HepG2 (cell line): ENCODE measurements around the gene SLCO4A1. TPM values are rescaled to one million over a fixed set of nuclear protein-coding genes. Genes with fewer than 3 reads are reported as not detected.
A peak's percentile ranks its signal among the peaks of the same experiment; 100 is the strongest.

Experiments
- ATAC-seq: fragments of 200-7000 bp; cut with Tn5 transposase; 3 replicates; pipeline ENCODE4 v1.9.1; 2020; ENCODE audit warnings: mild to moderate bottlenecking, moderate library complexity
- BruUV-seq: library from RNA; stranded (reverse); fragments of 400-500 nt; replicated peaks from 2 replicates; lab custom pipeline; 2021; lab: Mats Ljungman, UMichigan
- CTCF ChIA-PET: fragments of 300-600 bp; formaldehyde crosslinking; extraction: SDS; loops from one replicate; lab custom pipeline; 2021; ENCODE audit warnings: low total read pairs, inconsistent platforms, low intra/inter-chr PET ratio; lab: Yijun Ruan, JAX
- POLR2A ChIA-PET: fragments of 350-600 bp; sonication (Branson Sonifier 250); formaldehyde crosslinking; loops from one replicate; lab custom pipeline; 2020; ENCODE audit warnings: antibody characterized with exemption, inconsistent platforms; lab: Yijun Ruan, JAX
- DNase-seq: peaks from one replicate; pipeline ENCODE4 v3.0.0-alpha.2; 2015; ENCODE audit warnings: low spot score
- FAIRE-seq: peaks from 3 replicates; lab custom pipeline; 2011; peaks lifted over from hg19 to GRCh38; lab: Jason Lieb, UNC
- H2AFZ ChIP-seq: one replicate; pipeline ENCODE4 v1.6.1; 2011; ENCODE audit warnings: low read length, inconsistent platforms
- H3K27ac ChIP-seq: fragments of 300-600 bp; 3 replicates; pipeline ENCODE4 v1.8.0; 2011; ENCODE audit warnings: mixed run types, mild to moderate bottlenecking, mixed read lengths, low read length, inconsistent platforms; ENCODE audit not compliant: insufficient read depth; ENCODE audit errors: extremely low read length
- H3K27me3 ChIP-seq, 2 experiments: fragments of 200-600 bp in 1 of 2; 2 replicates in 1 of 2; 3 replicates in 1 of 2; pipeline versions ENCODE4 v1.6.0 to v1.8.0; 2011; ENCODE audit warnings: low read length in 2 of 2, mild to moderate bottlenecking in 2 of 2, moderate library complexity in 2 of 2, inconsistent platforms in 1 of 2; ENCODE audit not compliant: insufficient read depth in 2 of 2, control insufficient read depth in 1 of 2
- H3K36me3 ChIP-seq, 2 experiments: fragments of 200-600 bp in 1 of 2; replicated peaks in 1 of 2; 2 replicates in 1 of 2; 3 replicates in 1 of 2; pipeline versions ENCODE4 v1.5.1 to v1.8.0; 2011; ENCODE audit warnings: low read length in 2 of 2, inconsistent platforms in 1 of 2; ENCODE audit not compliant: insufficient read depth in 2 of 2, control insufficient read depth in 1 of 2
- H3K4me1 ChIP-seq: 2 replicates; pipeline ENCODE4 v1.5.1; 2012; ENCODE audit warnings: low read length, inconsistent platforms; ENCODE audit not compliant: insufficient read depth
- H3K4me2 ChIP-seq: 2 replicates; pipeline ENCODE4 v1.6.0; 2011; ENCODE audit warnings: low read depth, low read length, inconsistent platforms
- H3K4me3 ChIP-seq, 3 experiments: fragments of 200-600 bp in 1 of 3; sonication (generic), shearing (Covaris generic) in 1 of 3; replicated peaks in 1 of 3; 2 replicates each; pipeline ENCODE4 v1.5.1; 2011 to 2016; ENCODE audit warnings: low read length in 3 of 3, inconsistent platforms in 2 of 3, low read depth in 2 of 3, mild to moderate bottlenecking in 2 of 3, control low read depth in 1 of 3, mixed read lengths in 1 of 3; ENCODE audit not compliant: insufficient read depth in 1 of 3
- H3K79me2 ChIP-seq: one replicate; pipeline ENCODE4 v1.6.1; 2011; ENCODE audit warnings: low read length, inconsistent platforms; ENCODE audit not compliant: insufficient read depth
- H3K9ac ChIP-seq: 2 replicates; pipeline ENCODE4 v1.6.0; 2011; ENCODE audit warnings: mild to moderate bottlenecking, low read depth, low read length, inconsistent platforms; ENCODE audit not compliant: insufficient read depth
- H3K9me3 ChIP-seq: 2 replicates; pipeline ENCODE4 v1.5.1; 2012; ENCODE audit warnings: mild to moderate bottlenecking, low read length
- H4K20me1 ChIP-seq: 2 replicates; pipeline ENCODE4 v1.6.0; 2011; ENCODE audit warnings: inconsistent platforms, mild to moderate bottlenecking, low read length, moderate library complexity; ENCODE audit not compliant: insufficient read depth
- FOXA3 ChIP-seq: IDR thresholded peaks from 2 replicates; pipeline ENCODE4 v1.6.1; 2016; ENCODE audit warnings: missing genetic modification reagents, missing compliant biosample characterization
- GFI1 ChIP-seq: sonication (generic); formaldehyde crosslinking; IDR thresholded peaks from 2 replicates; pipeline ENCODE4 v1.5.0; 2020; ENCODE audit warnings: missing genetic modification reagents, mild to moderate bottlenecking, borderline replicate concordance
- GZF1 ChIP-seq: sonication (generic); formaldehyde crosslinking; IDR thresholded peaks from 2 replicates; pipeline ENCODE4 v1.5.1; 2020; ENCODE audit warnings: mild to moderate bottlenecking, missing genetic modification reagents
- HOXA3 ChIP-seq: sonication (generic); formaldehyde crosslinking; IDR thresholded peaks from 2 replicates; pipeline ENCODE4 v1.5.0; 2020; ENCODE audit warnings: missing genetic modification reagents
- MXD4 ChIP-seq: IDR thresholded peaks from 2 replicates; pipeline ENCODE4 v1.6.1; 2016; ENCODE audit warnings: mild to moderate bottlenecking, missing biosample characterization, missing genetic modification reagents
- NFKB2 ChIP-seq: sonication (generic); formaldehyde crosslinking; IDR thresholded peaks from 2 replicates; pipeline ENCODE4 v1.4.0; 2020; ENCODE audit warnings: missing genetic modification reagents, borderline replicate concordance
- RAD21 ChIP-seq: fragments of 450-650 bp; formaldehyde crosslinking; IDR thresholded peaks from 2 replicates; pipeline ENCODE4 v1.5.0; 2020; ENCODE audit warnings: mild to moderate bottlenecking
- TBX3 ChIP-seq: fragments of 450-650 bp; IDR thresholded peaks from 2 replicates; pipeline ENCODE4 v1.6.1; 2017; ENCODE audit warnings: antibody characterized with exemption, mild to moderate bottlenecking, inconsistent platforms, borderline replicate concordance
- ZBTB38 ChIP-seq: sonication (generic); formaldehyde crosslinking; IDR thresholded peaks from 2 replicates; pipeline ENCODE4 v1.5.1; 2020; ENCODE audit warnings: mild to moderate bottlenecking, missing genetic modification reagents
- ZNF224 ChIP-seq: sonication (generic); formaldehyde crosslinking; IDR thresholded peaks from 2 replicates; pipeline ENCODE4 v1.5.0; 2020; ENCODE audit warnings: mild to moderate bottlenecking, missing genetic modification reagents
- ZNF33B ChIP-seq: sonication (generic); formaldehyde crosslinking; IDR thresholded peaks from 2 replicates; pipeline ENCODE4 v1.5.1; 2020; ENCODE audit warnings: mild to moderate bottlenecking, missing genetic modification reagents
- ZNF510 ChIP-seq: sonication (generic); formaldehyde crosslinking; IDR thresholded peaks from 2 replicates; pipeline ENCODE4 v1.4.0; 2020; ENCODE audit warnings: low read depth, mild to moderate bottlenecking, missing genetic modification reagents
- ZNF557 ChIP-seq: sonication (generic); formaldehyde crosslinking; IDR thresholded peaks from 2 replicates; pipeline ENCODE4 v1.4.0; 2020; ENCODE audit warnings: missing genetic modification reagents
- ZNF841 ChIP-seq: sonication (generic); formaldehyde crosslinking; IDR thresholded peaks from 2 replicates; pipeline ENCODE4 v1.8.1; 2023; ENCODE audit warnings: missing genetic modification reagents, borderline replicate concordance
- WGBS: methylation state at CpG from one replicate; pipeline ENCODE4 v1.1.6; 2017; ENCODE audit warnings: low lambda C conversion rate; 5-methylcytosine and 5-hydroxymethylcytosine counted together
- in situ Hi-C: cut with HindIII; loops from 2 replicates; pipeline ENCODE4 v1.10.0; 2017; ENCODE audit warnings: low pct_unique_long_range_greater_than_20kb; ENCODE audit not compliant: extremely low pct_ligation_motif_present
- intact Hi-C: fragments of 100-400 bp; cut with micrococcal nuclease; formaldehyde crosslinking; loops from one replicate; pipeline ENCODE4 v1.10.0; 2022; ENCODE audit not compliant: unreplicated experiment
- polyA plus RNA-seq, 8 experiments: library from polyadenylated mRNA; depleted of rRNA in 3 of 8; stranded (reverse) in 7 of 8; unstranded in 1 of 8; fragments of >200 nt; fragmentation: Illumina TruSeq in 4 of 8; extraction: Trizol in 4 of 8; gene quantifications; 2 replicates each; pipeline versions ENCODE4 v1.2.1 to v1.2.3, GENCODE V29; 2011 to 2016; ENCODE audit warnings: low read depth in 4 of 8, missing spikeins in 1 of 8, mixed read lengths in 1 of 8; ENCODE audit not compliant: insufficient read depth in 1 of 8
- total RNA-seq, 5 experiments: library from RNA; depleted of rRNA; stranded (reverse); fragments of >200 nt; fragmentation: Illumina TruSeq; extraction: Trizol; gene quantifications; 2 replicates each; pipeline ENCODE4 v1.2.3, GENCODE V29; 2016; ENCODE audit warnings: low read depth in 1 of 5
- TF ChIP-seq, protein P1 (sequence below): sonication (generic); formaldehyde crosslinking; IDR thresholded peaks from 2 replicates; pipeline ENCODE4 v1.5.0; 2020; ENCODE audit warnings: mild to moderate bottlenecking, missing genetic modification reagents
- TF ChIP-seq, protein P2 (sequence below): sonication (generic); formaldehyde crosslinking; IDR thresholded peaks from 2 replicates; pipeline ENCODE4 v1.4.0; 2020; ENCODE audit warnings: missing genetic modification reagents, borderline replicate concordance
- TF ChIP-seq, protein P3 (sequence below): sonication (generic); formaldehyde crosslinking; IDR thresholded peaks from 2 replicates; pipeline ENCODE4 v1.8.0; 2022; ENCODE audit warnings: mild to moderate bottlenecking, missing genetic modification reagents, borderline replicate concordance
- TF ChIP-seq, protein P4 (sequence below): sonication (generic); formaldehyde crosslinking; IDR thresholded peaks from 2 replicates; pipeline ENCODE4 v1.8.0; 2022; ENCODE audit warnings: mild to moderate bottlenecking, missing genetic modification reagents, moderate library complexity
- TF ChIP-seq, protein P5 (sequence below): sonication (generic); formaldehyde crosslinking; IDR thresholded peaks from 2 replicates; pipeline ENCODE4 v1.4.0; 2020; ENCODE audit warnings: mild to moderate bottlenecking, missing genetic modification reagents

Gene SLCO4A1
- total and polyA plus RNA-seq, 2 of the 13 experiments (the other 11 are each of a cell fraction or from before 2014, with no cell fraction given) = 55.5 to 112 TPM

DNA sequence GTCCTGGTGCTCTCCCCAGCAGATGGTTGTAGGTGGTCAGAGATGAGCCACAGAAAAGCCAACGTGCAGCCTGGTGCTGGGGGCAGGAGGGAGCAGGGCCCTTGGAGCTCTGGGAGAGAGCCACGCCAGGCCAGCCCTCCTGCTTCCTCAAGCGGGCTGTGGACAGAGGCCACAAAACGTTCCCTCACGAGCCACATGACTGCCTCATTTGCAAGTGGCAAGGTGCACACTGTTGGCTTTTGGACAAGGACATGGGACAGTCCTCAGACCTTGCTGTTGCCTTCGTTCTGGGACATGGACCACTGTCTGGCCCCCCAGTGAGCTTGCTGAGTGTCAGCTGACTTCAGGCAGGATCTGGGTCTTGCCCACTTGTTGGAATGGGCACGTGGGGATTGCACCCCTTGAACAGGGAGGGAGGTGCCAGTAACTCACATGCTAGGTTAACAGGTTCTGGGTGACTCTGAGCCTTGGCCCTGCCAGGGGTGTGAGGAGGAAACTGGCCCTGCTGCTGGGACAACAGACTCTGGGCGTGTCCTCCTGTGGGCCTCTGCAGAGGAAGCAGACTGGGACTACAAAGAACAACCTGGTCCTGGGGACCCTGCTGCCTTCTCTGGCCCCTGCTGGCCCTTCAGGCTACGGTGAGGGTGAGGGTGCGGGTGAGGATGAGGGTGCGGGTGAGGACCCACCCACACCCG lies 2.6 kb downstream of the SLCO4A1 start:
- Histone ChIP-seq H3K4me3 (peak overlapping the region in 1 of 3 experiments; percentile 86; a peak in 1 of 6 replicates), H2AFZ (no peak overlapping the region), H3K36me3 (peaks cover 2 to 11% of the 10 kb centered on the region in 2 experiments; a peak in 2 of 5 replicates), H3K4me1 (peaks cover 59% of the 10 kb centered on the region), H3K27ac (no peak overlapping the region), H3K4me2 (peak overlapping the region; percentile 86), H3K9ac (no peak overlapping the region), H3K27me3 (peaks cover 5 to 10% of the 10 kb centered on the region in 2 experiments; a peak in 3 of 5 replicates), H4K20me1 (peaks cover 6% of the 10 kb centered on the region; the same call in 1 of the 2 replicates), H3K79me2 (peaks cover 67% of the 10 kb centered on the region), H3K9me3 (no peaks in the 10 kb centered on the region)
- no peak for DNase-seq
- POLR2A ChIA-PET = interaction anchor here (1.1 kb wide), 1 partner anchor 21 kb away, joined by 4 read pairs; no protein-coding TSS in a partner anchor
- no peak for FAIRE-seq
- CTCF ChIA-PET = no interaction called here
- 89% methylated on average over 9 of the region's 12 CpGs for WGBS
- ATAC-seq = no peak
- BruUV-seq = TSS peak; percentile 32
- intact Hi-C loops = no loop called here
- in situ Hi-C loops = no loop called here
- TF ChIP-seq ZNF510 (CRISPR knock-in tag) (no peak), GFI1 (CRISPR knock-in tag) (no peak), GZF1 (CRISPR knock-in tag) (no peak), NFKB2 (CRISPR knock-in tag) (no peak), ZNF224 (CRISPR knock-in tag) (no peak), RAD21 (CRISPR knock-in tag) (no peak), HOXA3 (no peak), ZNF33B (no peak), ZNF841 (CRISPR knock-in tag) (no peak), TBX3 (no peak), FOXA3 (CRISPR knock-in tag) (no peak), MXD4 (CRISPR knock-in tag) (no peak), ZBTB38 (CRISPR knock-in tag) (peak; percentile 68), ZNF557 (CRISPR knock-in tag) (no peak)
- TF ChIP-seq, protein P1, sequence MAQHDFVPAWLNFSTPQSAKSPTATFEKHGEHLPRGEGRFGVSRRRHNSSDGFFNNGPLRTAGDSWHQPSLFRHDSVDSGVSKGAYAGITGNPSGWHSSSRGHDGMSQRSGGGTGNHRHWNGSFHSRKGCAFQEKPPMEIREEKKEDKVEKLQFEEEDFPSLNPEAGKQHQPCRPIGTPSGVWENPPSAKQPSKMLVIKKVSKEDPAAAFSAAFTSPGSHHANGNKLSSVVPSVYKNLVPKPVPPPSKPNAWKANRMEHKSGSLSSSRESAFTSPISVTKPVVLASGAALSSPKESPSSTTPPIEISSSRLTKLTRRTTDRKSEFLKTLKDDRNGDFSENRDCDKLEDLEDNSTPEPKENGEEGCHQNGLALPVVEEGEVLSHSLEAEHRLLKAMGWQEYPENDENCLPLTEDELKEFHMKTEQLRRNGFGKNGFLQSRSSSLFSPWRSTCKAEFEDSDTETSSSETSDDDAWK (CRISPR knock-in tag) = no peak
- TF ChIP-seq, protein P2, sequence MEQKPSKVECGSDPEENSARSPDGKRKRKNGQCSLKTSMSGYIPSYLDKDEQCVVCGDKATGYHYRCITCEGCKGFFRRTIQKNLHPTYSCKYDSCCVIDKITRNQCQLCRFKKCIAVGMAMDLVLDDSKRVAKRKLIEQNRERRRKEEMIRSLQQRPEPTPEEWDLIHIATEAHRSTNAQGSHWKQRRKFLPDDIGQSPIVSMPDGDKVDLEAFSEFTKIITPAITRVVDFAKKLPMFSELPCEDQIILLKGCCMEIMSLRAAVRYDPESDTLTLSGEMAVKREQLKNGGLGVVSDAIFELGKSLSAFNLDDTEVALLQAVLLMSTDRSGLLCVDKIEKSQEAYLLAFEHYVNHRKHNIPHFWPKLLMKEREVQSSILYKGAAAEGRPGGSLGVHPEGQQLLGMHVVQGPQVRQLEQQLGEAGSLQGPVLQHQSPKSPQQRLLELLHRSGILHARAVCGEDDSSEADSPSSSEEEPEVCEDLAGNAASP = no peak
- TF ChIP-seq, protein P3, sequence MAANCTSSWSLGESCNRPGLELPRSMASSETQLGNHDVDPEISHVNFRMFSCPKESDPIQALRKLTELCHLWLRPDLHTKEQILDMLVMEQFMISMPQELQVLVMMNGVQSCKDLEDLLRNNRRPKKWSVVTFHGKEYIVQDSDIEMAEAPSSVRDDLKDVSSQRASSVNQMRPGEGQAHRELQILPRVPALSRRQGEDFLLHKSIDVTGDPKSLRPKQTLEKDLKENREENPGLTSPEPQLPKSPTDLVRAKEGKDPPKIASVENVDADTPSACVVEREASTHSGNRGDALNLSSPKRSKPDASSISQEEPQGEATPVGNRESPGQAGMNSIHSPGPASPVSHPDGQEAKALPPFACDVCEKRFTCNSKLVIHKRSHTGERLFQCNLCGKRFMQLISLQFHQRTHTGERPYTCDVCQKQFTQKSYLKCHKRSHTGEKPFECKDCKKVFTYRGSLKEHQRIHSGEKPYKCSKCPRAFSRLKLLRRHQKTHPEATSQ (CRISPR knock-in tag) = no peak
- TF ChIP-seq, protein P4, sequence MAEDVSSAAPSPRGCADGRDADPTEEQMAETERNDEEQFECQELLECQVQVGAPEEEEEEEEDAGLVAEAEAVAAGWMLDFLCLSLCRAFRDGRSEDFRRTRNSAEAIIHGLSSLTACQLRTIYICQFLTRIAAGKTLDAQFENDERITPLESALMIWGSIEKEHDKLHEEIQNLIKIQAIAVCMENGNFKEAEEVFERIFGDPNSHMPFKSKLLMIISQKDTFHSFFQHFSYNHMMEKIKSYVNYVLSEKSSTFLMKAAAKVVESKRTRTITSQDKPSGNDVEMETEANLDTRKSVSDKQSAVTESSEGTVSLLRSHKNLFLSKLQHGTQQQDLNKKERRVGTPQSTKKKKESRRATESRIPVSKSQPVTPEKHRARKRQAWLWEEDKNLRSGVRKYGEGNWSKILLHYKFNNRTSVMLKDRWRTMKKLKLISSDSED (CRISPR knock-in tag) = 0 out of 2 replicates have a peak, but pooled peaks have one; percentile 37
- TF ChIP-seq, protein P5, sequence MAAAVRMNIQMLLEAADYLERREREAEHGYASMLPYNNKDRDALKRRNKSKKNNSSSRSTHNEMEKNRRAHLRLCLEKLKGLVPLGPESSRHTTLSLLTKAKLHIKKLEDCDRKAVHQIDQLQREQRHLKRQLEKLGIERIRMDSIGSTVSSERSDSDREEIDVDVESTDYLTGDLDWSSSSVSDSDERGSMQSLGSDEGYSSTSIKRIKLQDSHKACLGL (CRISPR knock-in tag) = no peak
